ENCODE results near the gene HHATL. TPM values are rescaled to one million over a fixed set of nuclear protein-coding genes. Genes with fewer than 3 reads are reported as not detected.
A peak's percentile ranks its signal among the peaks of the same experiment; 100 is the strongest.

HHATL gene
- total and polyA plus RNA-seq, 7 donors: 37.0 to 276 (median 166) TPM

GRCh38 chr3:42745291-42745745 is 42.7 kb upstream of the HHATL start:
- TF ChIP-seq CTCF (IDR thresholded peaks at IDR 0.05): no peak
- Histone ChIP-seq H3K27ac (peak overlapping the region; percentile 95), H3K9me3 (no peaks in the 10 kb centered on the region), H3K36me3 (ENCODE audit: insufficient read depth in 1 of 2, low read depth in 1 of 2) (no peaks in the 10 kb centered on the region), H3K4me1 (peaks cover 32% of the 10 kb centered on the region), H3K4me3 (no peak overlapping the region), H3K27me3 (ENCODE audit: insufficient read depth in 3 of 3, low read length in 2 of 3) (no peaks in the 10 kb centered on the region)
- no peak for DNase-seq
- ATAC-seq: no peak
- WGBS, 3 donors: 71 to 81% (median 76%) methylated on average over 3 of the region's 3 CpGs
- intact Hi-C loops (cut with DNase I): loop anchor here (2.0 to 10.0 kb wide), 3 partner anchors 91 to 163 kb away; partner anchors contain the start of genes SEC22C (in 1 of the 2) and ZBTB47 (in 1 of the 2)

GRCh38 chr3:42743204-42743995 is 40.8 kb upstream of the HHATL start:
- Histone ChIP-seq H3K27ac (peak overlapping the region; percentile 95), H3K4me3 (no peak overlapping the region), H3K27me3 (ENCODE audit: insufficient read depth in 3 of 3, low read length in 2 of 3) (no peaks in the 10 kb centered on the region), H3K36me3 (ENCODE audit: insufficient read depth in 1 of 2, low read depth in 1 of 2) (no peaks in the 10 kb centered on the region), H3K9me3 (no peaks in the 10 kb centered on the region), H3K4me1 (peaks cover 43% of the 10 kb centered on the region)
- TF ChIP-seq CTCF (IDR thresholded peaks at IDR 0.05): no peak
- intact Hi-C loops (cut with DNase I): loop anchor here in 1 of 2 donors (10.0 kb wide), 1 partner anchor 89 kb away; the partner anchor contains the start of gene ZBTB47
- DNase-seq: no peak
- no peak for ATAC-seq
- 95 to 96% (median 96%) methylated on average over 7 of the region's 7 CpGs for WGBS, 3 donors

- H3K27me3 ChIP-seq (ENCODE audit: insufficient read depth in 3 of 3, low read length in 2 of 3): no peaks in the 10 kb centered on the region
- TF ChIP-seq CTCF (IDR thresholded peaks at IDR 0.05): no peak
- peaks cover 43% of the 10 kb centered on the region for H3K4me1 ChIP-seq
- no peaks in the 10 kb centered on the region for H3K36me3 ChIP-seq (ENCODE audit: insufficient read depth in 1 of 2, low read depth in 1 of 2)
- ATAC-seq: no peak
- H3K27ac ChIP-seq: peak overlapping the region; percentile 95
- no peak overlapping the region for H3K4me3 ChIP-seq
- DNase-seq: no peak
- H3K9me3 ChIP-seq: no peaks in the 10 kb centered on the region
- intact Hi-C loops (cut with DNase I): loop anchor here in 1 of 2 donors (10.0 kb wide), 1 partner anchor 88 kb away; the partner anchor contains the start of gene ZBTB47
- WGBS, 3 donors: 83 to 92% (median 90%) methylated on average over 9 of the region's 9 CpGs
Measured at GRCh38 chr3:42742688-42743087, 40.1 kb upstream of the HHATL start.

- Histone ChIP-seq H3K9me3 (no peaks in the 10 kb centered on the region), H3K36me3 (ENCODE audit: insufficient read depth in 1 of 2, low read depth in 1 of 2) (no peaks in the 10 kb centered on the region), H3K4me1 (peaks cover 43% of the 10 kb centered on the region), H3K4me3 (no peak overlapping the region), H3K27me3 (ENCODE audit: insufficient read depth in 3 of 3, low read length in 2 of 3) (no peaks in the 10 kb centered on the region), H3K27ac (peak overlapping the region; percentile 95)
- no peak for DNase-seq
- no peak for ATAC-seq
- TF ChIP-seq CTCF (IDR thresholded peaks at IDR 0.05): no peak
- intact Hi-C loops (cut with DNase I): loop anchor here in 1 of 2 donors (10.0 kb wide), 1 partner anchor 87 kb away; the partner anchor contains the start of gene ZBTB47
- WGBS, 3 donors: 84 to 90% (median 88%) methylated on average over 4 of the region's 4 CpGs
Measured at GRCh38 chr3:42742259-42742658, 39.7 kb upstream of the HHATL start.

Measured in psoas muscle (tissue), 8 donors.